ENCODE measurements around the gene LEF1.

GRCh38 chr4:108114503-108114902, 54.2 kb downstream of the LEF1 start:
- no peak for TF ChIP-seq CTCF (IDR thresholded peaks at IDR 0.05)
- TF ChIP-seq EZH2 (IDR thresholded peaks at IDR 0.05), result no peak

All from neural progenitor cell (in vitro differentiated cells).